Keratinocyte (primary cell): Measurements from ENCODE around the gene DDRGK1. TPM values are rescaled to one million over a fixed set of nuclear protein-coding genes. Genes with fewer than 3 reads are reported as not detected.

ENCODE experiments used
- DNase-seq: peaks from one replicate; pipeline ENCODE4 v3.0.0-alpha.2; 2011; ENCODE audit warnings: low read depth, missing footprints, low spot score
- FAIRE-seq: peaks from 2 replicates; lab custom pipeline; 2011; peaks lifted over from hg19 to GRCh38; lab: Jason Lieb, UNC
- H2AFZ ChIP-seq: 2 replicates; pipeline ENCODE4 v1.6.0; 2012; ENCODE audit warnings: low read length, control low read depth, inconsistent platforms; ENCODE audit not compliant: control insufficient read depth
- H3K27ac ChIP-seq: 2 replicates; pipeline ENCODE4 v1.5.1; 2011; ENCODE audit warnings: low read length; ENCODE audit not compliant: control insufficient read depth, insufficient read depth
- H3K27me3 ChIP-seq: 3 replicates; pipeline ENCODE4 v1.6.0; 2011; ENCODE audit warnings: low read length; ENCODE audit not compliant: control insufficient read depth, insufficient read depth; ENCODE audit errors: extremely low read depth
- H3K36me3 ChIP-seq, 2 experiments: 2 replicates in 1 of 2; 3 replicates in 1 of 2; pipeline ENCODE4 v1.5.1; 2011; ENCODE audit warnings: low read length in 2 of 2, mild to moderate bottlenecking in 1 of 2; ENCODE audit not compliant: control insufficient read depth in 2 of 2, insufficient read depth in 2 of 2; ENCODE audit errors: extremely low read depth in 1 of 2
- H3K4me1 ChIP-seq: 3 replicates; pipeline ENCODE4 v1.5.1; 2011; ENCODE audit warnings: low read length; ENCODE audit not compliant: control insufficient read depth, insufficient read depth; ENCODE audit errors: extremely low read depth
- H3K4me2 ChIP-seq: 3 replicates; pipeline ENCODE4 v1.6.0; 2011; ENCODE audit warnings: low read depth, low read length; ENCODE audit not compliant: control insufficient read depth, insufficient read depth; ENCODE audit errors: extremely low read depth
- H3K4me3 ChIP-seq, 3 experiments: fragments of 200-600 bp in 1 of 3; sonication (generic) in 1 of 3; 2 replicates in 2 of 3; 3 replicates in 1 of 3; pipeline ENCODE4 v1.5.1; 2011 to 2016; ENCODE audit warnings: low read length in 3 of 3, mild to moderate bottlenecking in 3 of 3, control low read depth in 2 of 3, inconsistent platforms in 1 of 3, low read depth in 1 of 3, mixed read lengths in 1 of 3, mixed run types in 1 of 3, moderate library complexity in 1 of 3; ENCODE audit not compliant: control insufficient read depth in 2 of 3, insufficient read depth in 2 of 3; ENCODE audit errors: extremely low read depth in 1 of 3
- H3K79me2 ChIP-seq: 2 replicates; pipeline ENCODE4 v1.6.0; 2012; ENCODE audit warnings: low read length; ENCODE audit not compliant: control insufficient read depth, insufficient read depth
- H3K9ac ChIP-seq: 3 replicates; pipeline ENCODE4 v1.6.0; 2011; ENCODE audit warnings: low read length; ENCODE audit not compliant: control insufficient read depth, insufficient read depth; ENCODE audit errors: extremely low read depth
- H3K9me1 ChIP-seq: 3 replicates; pipeline ENCODE4 v1.6.0; 2011; ENCODE audit warnings: low read length; ENCODE audit not compliant: control insufficient read depth, insufficient read depth; ENCODE audit errors: extremely low read depth
- H3K9me3 ChIP-seq: 2 replicates; pipeline ENCODE4 v1.5.1; 2012; ENCODE audit warnings: low read depth, low read length; ENCODE audit not compliant: control insufficient read depth
- H4K20me1 ChIP-seq: 3 replicates; pipeline ENCODE4 v1.6.0; 2011; ENCODE audit warnings: low read length; ENCODE audit not compliant: control insufficient read depth, insufficient read depth; ENCODE audit errors: extremely low read depth
- EZH2 ChIP-seq: IDR thresholded peaks from one replicate; pipeline ENCODE4 v1.6.1; 2012; ENCODE audit warnings: inconsistent platforms, mild to moderate bottlenecking, low read length, moderate library complexity
- dilution Hi-C: fragments of 300-500 bp; cut with MboI; formaldehyde crosslinking; loops from one replicate; pipeline ENCODE4 v1.7.0; 2020; ENCODE audit warnings: low sequenced_read_pairs; ENCODE audit not compliant: extremely low pct_ligation_motif_present
- polyA plus RNA-seq, 5 experiments: library from polyadenylated mRNA; depleted of rRNA in 3 of 5; stranded (reverse) in 3 of 5; stranded (forward) in 1 of 5; unstranded in 1 of 5; fragments of >200 nt; gene quantifications; 1 replicate in 1 of 5; 2 replicates in 3 of 5; 3 replicates in 1 of 5; pipeline versions ENCODE4 v1.2.1 to v1.2.3, GENCODE V29; 2011 to 2012; ENCODE audit warnings: missing spikeins in 2 of 5, low read depth in 1 of 5, low replicate concordance in 1 of 5
- TF ChIP-seq, protein P1 (sequence below), 3 experiments: IDR thresholded peaks in 1 of 3; conservative IDR thresholded peaks in 1 of 3; optimal IDR thresholded peaks in 1 of 3; 2 replicates in 2 of 3; 3 replicates in 1 of 3; pipeline versions ENCODE3 to v1.5.1; 2011; ENCODE audit warnings: low read length in 3 of 3, mild to moderate bottlenecking in 3 of 3, moderate library complexity in 2 of 3, control low read depth in 1 of 3, inconsistent platforms in 1 of 3; ENCODE audit not compliant: insufficient read depth in 2 of 3; ENCODE audit errors: extremely low read depth in 1 of 3

Gene DDRGK1
- polyA plus RNA-seq, 1 donor (not counting 4 experiments of a cell fraction or from before 2014, with no cell fraction given): 32.2 TPM

DNA sequence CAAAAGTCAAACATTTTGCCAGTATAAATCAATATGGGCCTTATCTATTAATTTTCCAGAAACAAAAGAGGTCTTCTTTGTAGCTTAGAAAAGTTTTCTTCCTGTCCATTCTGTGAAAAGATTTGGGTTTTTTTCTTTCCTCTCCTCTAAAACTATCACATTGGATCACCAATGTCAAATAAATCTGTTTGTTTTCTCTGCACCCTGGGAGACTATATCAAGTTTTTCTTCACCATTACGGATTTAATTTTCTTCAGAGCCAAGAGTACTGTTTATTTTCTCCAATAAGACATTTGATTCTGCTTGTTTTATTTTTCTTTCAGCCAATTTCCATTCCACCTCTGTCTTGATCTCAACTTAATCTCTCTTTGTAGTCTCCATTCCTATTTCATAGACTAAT lies 29.2 kb downstream of the DDRGK1 start:
- Histone ChIP-seq H3K27me3 (peaks cover 15% of the 10 kb centered on the region), H3K4me1 (peaks cover 11% of the 10 kb centered on the region), H3K36me3 (no peaks in the 10 kb centered on the region), H3K9me1 (no peaks in the 10 kb centered on the region), H3K4me3 (peak overlapping the region; percentile 69 to 98 (median 92)), H3K9me3 (no peaks in the 10 kb centered on the region), H4K20me1 (no peaks in the 10 kb centered on the region), H3K9ac (no peak overlapping the region), H3K4me2 (peak overlapping the region; percentile 93), H3K79me2 (no peaks in the 10 kb centered on the region), H2AFZ (no peak overlapping the region), H3K27ac (peak overlapping the region; percentile 74)
- DNase-seq: no peak
- FAIRE-seq: no peak
- dilution Hi-C loops: no loop called here
- TF ChIP-seq, protein P1, sequence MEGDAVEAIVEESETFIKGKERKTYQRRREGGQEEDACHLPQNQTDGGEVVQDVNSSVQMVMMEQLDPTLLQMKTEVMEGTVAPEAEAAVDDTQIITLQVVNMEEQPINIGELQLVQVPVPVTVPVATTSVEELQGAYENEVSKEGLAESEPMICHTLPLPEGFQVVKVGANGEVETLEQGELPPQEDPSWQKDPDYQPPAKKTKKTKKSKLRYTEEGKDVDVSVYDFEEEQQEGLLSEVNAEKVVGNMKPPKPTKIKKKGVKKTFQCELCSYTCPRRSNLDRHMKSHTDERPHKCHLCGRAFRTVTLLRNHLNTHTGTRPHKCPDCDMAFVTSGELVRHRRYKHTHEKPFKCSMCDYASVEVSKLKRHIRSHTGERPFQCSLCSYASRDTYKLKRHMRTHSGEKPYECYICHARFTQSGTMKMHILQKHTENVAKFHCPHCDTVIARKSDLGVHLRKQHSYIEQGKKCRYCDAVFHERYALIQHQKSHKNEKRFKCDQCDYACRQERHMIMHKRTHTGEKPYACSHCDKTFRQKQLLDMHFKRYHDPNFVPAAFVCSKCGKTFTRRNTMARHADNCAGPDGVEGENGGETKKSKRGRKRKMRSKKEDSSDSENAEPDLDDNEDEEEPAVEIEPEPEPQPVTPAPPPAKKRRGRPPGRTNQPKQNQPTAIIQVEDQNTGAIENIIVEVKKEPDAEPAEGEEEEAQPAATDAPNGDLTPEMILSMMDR (optimal IDR thresholded peaks at IDR 0.05 in 1 of 3, IDR thresholded peaks at IDR 0.05 in 1 of 3, conservative IDR thresholded peaks at IDR 0.05 in 1 of 3; ENCODE audit: extremely low read depth in 1 of 3, insufficient read depth in 2 of 3, low read length in 3 of 3): no peak
- TF ChIP-seq EZH2: no peak

DNA sequence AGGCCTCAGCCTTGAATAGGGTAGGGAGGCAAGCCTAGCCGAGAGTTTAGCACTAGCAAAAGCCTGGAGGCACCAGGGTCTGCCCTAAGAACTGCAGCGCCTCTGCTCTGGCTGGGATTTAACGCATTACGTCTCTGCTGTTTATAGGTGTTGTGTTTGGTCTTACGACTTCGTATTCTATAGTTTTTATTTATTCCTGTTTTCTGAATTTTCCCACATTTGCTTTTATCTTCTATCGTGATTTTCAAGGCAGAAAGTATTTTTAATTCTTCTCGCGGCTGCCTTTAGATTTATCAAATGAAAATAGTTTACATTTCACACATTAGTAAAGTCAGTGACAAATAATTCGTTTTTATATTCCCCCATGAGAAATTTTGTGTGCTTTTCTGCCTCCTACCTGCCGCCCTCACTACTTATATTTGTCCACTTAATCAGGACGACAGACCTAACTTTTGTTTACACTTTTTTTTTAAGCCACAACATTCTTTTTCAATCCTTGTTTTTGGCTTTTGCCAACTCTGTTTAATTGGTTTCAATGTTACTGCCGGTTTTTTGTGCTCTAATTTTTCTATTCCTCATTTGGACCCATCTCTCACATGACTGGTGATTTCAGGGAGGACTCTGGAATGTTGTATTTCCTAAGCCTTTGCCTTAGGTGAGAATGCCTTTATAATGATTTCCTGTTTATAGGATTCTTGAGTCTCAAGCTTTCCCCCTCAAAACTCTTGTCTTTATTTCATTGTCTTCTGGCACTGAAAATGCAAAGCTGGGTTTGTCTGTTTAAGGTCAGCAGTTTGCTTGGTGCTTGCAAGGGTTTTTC lies 29.8 kb downstream of the DDRGK1 start:
- H3K27me3 ChIP-seq: peaks cover 15% of the 10 kb centered on the region
- no peaks in the 10 kb centered on the region for H3K9me3 ChIP-seq
- no peaks in the 10 kb centered on the region for H4K20me1 ChIP-seq
- peak overlapping the region; percentile 74 for H3K27ac ChIP-seq
- peak overlapping the region; percentile 88 for H3K9ac ChIP-seq
- H2AFZ ChIP-seq: peak overlapping the region; percentile 85
- no peaks in the 10 kb centered on the region for H3K9me1 ChIP-seq
- TF ChIP-seq, protein P1 (optimal IDR thresholded peaks at IDR 0.05 in 1 of 3, IDR thresholded peaks at IDR 0.05 in 1 of 3, conservative IDR thresholded peaks at IDR 0.05 in 1 of 3; ENCODE audit: extremely low read depth in 1 of 3, insufficient read depth in 2 of 3, low read length in 3 of 3): no peak
- TF ChIP-seq EZH2: no peak
- dilution Hi-C loops: no loop called here
- H3K79me2 ChIP-seq: no peaks in the 10 kb centered on the region
- H3K4me2 ChIP-seq: peak overlapping the region; percentile 93
- H3K36me3 ChIP-seq: no peaks in the 10 kb centered on the region
- DNase-seq (no peak), FAIRE-seq (peak; percentile 58)
- H3K4me1 ChIP-seq: peaks cover 11% of the 10 kb centered on the region
- peak overlapping the region; percentile 69 to 98 (median 92) for H3K4me3 ChIP-seq
